ENCODE data around the gene CFAP299.

The CFAP299 gene

GRCh38 chr4:80529026-80529425 lies 193.5 kb downstream of the CFAP299 start:
- no peak for FAIRE-seq

DNA sequence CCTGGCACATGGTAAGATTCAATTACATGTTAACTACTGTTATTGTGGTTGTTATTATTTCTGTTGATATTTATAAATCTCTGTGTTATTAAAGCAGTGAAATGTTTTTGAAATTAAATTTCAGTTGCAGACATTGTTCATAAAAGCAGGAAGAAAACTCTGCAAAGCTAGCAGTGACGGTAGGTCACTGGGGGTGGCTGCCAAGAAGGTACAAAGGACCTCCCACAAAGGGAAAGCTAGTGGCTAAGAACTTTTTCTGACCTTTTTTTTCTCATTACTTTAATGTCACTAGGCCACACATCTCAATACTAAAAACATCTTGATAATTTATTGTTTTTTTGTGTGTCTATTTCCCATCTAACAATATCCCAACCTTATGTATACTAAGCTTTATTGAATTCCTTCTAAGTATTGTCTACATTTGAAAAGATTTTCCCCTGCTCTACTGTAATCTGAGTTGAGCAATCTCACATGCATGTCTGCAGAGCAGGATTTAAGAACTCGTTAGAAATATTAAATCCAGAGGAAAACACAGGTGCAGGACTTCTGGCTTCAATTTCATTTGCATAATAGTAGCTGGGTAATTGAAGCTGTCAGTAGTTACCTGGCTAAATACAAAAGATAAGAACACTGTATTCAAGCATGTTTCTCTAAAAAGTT lies 197.3 kb downstream of the CFAP299 start:
- FAIRE-seq, result no peak

- no peak for FAIRE-seq
Observed at GRCh38 chr4:80535551-80535950, 200.0 kb downstream of the CFAP299 start.

DNA sequence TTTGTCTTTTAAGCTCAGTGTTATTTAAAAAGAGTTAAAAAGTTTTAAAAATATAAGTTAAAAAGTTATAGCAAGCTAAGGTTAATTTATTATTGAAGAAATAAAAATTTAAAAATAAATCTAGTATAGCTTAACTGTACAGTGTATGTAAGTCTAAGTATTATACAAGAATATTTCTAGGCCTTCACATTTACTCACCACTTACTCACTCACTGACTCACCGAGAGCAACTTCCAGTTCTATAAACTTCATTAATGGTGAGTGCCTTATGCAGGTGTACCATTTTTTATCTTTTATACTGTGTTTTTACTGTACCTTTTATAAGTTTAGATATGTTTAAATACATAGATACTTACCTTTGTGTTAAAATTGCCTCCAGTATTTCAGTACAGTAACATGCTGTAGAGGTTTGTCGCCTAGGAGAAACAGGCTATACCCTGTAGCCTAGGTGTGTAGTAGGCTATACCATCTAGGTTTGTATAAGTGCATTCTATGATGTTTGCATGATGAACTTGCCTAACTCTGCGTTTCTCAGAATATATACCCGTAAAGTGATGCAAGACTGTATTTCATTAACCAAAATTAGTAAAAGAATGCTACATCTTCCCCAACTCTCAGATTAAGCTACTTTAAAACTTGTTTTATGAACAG lies 202.9 kb downstream of the CFAP299 start:
- FAIRE-seq, result peak; percentile 68

- no peak for FAIRE-seq
Observed at GRCh38 chr4:80539190-80539589, 203.7 kb downstream of the CFAP299 start.

GRCh38 chr4:80540349-80540748 lies 204.8 kb downstream of the CFAP299 start:
- peak; percentile 81 for FAIRE-seq

GRCh38 chr4:80540785-80541469 lies 205.4 kb downstream of the CFAP299 start:
- FAIRE-seq, result peak; percentile 71

DNA sequence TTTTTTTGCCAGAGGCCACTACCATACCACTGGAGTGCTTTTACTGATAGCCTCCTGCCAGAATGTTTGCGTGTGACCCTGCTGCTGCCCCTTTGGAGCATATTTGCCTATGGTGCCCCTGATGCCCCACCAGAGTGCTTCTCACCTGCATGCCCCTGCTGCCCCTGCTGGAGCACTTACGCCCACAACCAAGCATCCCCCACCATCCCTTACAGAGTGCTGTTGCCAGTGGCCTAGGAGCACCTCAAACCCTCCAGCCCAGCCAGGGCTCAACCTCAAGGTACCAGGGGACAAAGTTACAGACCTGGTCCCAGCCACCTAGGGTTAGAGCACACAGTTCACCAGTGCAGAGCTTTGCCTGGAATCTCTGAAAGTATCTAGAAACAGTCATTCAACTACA lies 207.2 kb downstream of the CFAP299 start:
- no peak for FAIRE-seq

- no peak for FAIRE-seq
Observed at GRCh38 chr4:80560337-80560736, 224.8 kb downstream of the CFAP299 start.

DNA sequence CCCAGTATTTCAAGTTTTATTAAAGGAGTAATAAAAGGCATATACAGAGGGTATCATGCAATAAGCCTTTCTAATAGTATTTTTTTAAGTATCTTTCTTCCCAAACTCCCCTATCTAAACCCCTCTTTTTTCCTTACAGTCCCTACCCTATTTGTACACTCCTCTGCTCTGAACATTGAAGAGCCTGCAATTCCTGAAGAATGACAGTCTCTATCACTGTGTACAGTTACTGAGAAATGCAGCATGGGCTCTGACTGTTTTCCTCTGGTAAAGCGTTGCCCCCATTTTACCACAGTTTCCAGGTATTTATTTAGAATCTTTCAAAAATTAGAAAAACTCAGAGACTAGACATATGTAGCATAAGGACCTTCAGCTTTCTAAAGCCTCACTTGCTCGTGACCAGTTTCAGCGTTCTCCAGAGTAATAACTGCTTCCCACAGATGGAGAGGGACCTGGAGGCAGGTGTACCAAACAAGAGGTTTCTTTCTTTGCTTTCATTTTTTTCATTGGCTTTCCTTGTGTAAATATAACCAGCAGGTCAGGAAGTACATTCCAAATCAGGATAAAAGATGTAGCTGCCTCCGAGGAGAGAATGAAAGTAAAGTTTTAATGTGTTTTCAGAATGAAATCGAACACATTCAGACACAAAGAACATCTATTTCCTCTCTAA lies 230.8 kb downstream of the CFAP299 start:
- no peak for FAIRE-seq

DNA sequence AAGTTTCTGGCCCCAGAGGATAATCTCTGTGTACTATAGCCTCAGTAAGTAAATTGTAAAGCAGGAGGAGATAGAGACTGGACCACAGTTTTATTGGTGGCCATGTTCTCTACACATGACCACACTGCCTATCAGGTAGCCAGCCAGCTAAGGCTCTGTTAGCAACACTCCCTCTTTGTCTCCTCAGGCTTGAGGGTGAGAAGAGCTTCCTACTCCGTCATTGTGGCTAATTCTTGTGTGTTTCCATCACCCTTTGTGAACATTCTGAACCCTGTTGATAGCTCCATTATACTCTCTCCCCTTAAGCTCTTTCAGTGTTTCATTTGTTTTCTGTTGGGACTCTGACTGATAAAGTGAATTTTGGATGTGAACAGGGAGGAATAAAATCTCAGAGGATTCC lies 233.4 kb downstream of the CFAP299 start:
- FAIRE-seq, result no peak

DNA sequence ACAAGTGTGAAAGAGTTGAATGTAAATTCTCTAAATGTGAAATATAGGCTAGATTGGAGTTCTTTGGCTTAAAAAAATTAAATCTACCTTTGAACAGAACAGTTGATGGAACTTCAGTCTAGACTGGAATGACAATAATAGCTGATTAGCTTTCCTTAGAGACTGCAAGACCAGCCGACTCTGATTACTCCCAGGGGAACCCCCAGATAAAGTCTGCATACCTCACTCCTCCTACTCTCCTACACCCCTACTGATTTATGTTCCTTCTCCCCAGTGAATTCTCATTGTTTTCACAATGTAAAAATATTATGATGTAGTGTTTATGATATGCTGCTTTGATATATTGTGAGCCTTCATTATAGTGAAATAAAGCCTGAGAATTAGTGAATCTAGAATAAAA lies 241.3 kb downstream of the CFAP299 start:
- no peak for FAIRE-seq

- FAIRE-seq, result no peak
Observed at GRCh38 chr4:80578001-80578400, 242.5 kb downstream of the CFAP299 start.

DNA sequence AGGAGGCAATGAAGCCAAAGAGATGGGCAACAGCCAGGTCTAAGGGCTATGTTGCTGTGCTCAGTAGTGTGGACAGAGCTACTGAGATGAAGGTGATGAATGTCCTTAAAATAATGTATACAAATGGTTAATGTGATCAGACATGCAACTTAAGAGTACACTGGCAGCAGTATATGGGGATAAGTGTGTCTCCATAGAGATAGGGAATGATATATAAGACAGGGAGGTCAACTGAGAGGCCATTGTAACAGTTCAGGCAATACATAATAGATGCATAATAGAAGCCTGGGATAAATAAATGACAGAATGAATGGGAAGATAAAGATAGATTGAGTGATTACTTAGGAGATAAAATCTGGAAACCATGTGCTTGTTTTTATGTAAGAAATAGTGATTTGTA lies 250.0 kb downstream of the CFAP299 start:
- no peak for FAIRE-seq

DNA sequence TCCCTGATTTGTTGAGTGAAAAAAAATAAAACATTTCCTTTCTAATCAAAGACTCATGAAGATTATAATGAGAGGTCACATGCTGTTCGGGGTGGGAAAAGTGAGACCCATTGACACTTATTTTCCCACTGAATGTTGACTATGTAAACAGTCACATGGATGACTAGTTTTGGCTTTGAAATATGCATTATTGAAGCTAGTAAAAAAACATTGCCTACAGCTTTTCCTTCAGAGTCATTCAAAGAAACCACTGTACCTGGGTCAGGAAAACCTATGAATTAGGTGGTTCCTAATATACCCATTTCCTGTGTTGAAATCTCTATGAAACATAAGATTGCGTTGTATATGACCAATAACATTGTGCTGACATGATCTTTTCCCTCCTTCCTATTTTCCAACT lies 251.2 kb downstream of the CFAP299 start:
- FAIRE-seq, result no peak

- no peak for FAIRE-seq
Observed at GRCh38 chr4:80587871-80588385, 252.4 kb downstream of the CFAP299 start.

DNA sequence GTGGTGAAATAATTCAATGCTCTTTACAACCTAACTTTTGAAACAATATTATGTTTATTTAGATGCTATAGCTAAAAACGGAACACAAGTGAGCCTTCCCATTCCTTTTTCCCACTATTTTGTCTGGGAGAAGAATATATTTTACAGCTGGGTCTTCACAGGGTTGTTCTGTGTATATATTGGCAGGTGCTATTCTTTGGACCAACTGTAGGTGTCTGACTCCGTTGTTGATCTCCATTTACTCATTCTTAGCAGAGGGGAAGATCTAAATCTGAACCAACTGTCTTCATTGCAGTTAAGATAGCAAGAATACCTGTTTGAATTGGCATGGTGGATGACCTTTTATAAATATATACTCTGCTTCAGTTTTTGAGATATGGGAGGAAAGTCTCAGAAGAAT lies 257.4 kb downstream of the CFAP299 start:
- FAIRE-seq, result no peak

DNA sequence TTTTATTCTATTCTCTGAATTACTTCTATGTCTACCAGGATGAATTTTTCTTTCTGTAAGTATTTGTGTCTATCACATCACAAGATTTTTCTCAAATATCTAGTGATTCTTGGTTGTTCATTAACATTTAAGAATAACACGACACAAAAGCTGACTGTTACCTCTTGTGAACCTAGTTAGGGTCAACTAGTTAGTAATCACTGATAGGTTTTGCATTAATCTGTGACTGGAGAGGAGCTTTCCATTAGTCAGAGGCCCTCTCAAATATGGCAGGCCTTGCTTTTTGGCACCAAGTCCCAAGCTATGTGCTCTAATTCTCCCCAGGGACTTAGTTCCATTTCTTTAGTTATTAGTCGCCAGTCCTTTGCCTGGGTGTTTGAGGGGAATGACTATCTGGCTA lies 259.2 kb downstream of the CFAP299 start:
- FAIRE-seq, result no peak

DNA sequence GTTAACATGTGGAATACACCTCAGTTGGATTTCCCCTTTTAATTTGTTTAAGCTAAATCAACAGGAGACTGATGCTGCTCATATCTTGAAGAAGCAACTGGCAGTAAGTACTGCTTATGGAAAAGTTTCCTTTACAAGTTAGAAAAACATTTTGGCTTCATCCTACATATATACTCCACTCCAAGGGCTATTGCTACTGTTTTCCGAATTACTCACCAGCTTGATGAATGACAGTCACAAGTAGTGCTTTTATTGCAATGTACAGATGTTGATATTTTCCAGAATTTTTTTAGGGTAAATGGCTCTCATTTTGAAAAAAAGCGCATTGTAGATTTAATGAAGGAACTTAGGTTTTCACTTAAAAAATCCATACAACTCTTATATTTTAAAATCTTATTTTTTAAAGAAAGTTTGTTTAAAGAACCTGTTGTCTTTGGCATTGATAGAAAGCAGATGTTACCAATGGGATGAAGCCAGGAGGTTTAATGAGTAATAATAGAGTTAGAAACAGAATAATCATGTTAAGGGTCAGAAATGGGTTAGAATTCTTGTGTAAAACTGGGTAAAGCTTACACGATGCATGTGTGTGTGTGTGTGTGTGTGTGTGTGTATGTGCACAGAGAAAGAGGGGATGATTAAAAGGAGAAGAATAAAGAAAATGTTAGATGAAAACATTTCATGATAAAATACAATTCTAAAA lies 272.9 kb downstream of the CFAP299 start:
- FAIRE-seq, result no peak

GRCh38 chr4:80610199-80610598 lies 274.7 kb downstream of the CFAP299 start:
- no peak for FAIRE-seq

DNA sequence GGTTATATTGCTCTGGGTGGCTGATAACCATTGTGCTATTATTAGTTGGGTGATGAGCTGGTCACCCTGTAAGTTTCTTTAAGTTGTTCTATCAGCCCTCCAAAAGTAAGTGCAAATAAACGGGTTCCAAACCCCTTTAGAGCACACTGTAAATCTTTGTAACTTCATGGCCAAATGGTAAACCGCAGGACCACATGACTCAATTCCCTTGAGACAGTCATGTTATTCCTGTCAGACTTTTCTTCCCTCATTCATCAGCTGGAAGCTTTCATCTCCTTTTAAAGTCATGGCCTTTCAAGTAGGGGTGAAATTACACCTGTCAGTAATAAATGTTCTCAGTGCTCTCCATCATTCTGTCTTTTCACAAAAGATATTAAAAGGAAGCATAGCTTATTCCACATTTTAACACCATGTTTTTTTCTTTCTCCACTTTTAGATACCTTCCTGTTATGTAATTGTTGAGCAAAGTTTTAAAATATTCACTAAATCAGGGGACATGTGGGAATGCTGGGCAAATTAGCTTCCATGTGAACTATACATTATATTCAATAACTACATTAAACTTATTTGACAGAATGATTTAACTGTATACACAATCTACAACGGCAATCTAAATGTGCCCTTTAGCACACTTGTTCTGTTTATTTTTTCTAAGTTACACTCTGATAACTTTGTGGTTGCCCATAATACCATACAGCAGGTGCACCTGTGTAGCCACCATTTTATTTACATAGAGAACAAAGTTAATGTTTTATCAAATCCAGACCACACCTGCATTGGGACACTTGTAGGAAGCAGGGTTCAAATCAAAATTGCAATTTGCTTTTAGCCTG lies 275.5 kb downstream of the CFAP299 start:
- FAIRE-seq, result no peak

GRCh38 chr4:80611678-80611979 lies 276.1 kb downstream of the CFAP299 start:
- FAIRE-seq, result no peak
